HG03521 (cell line): ENCODE data around the gene SLC26A1.

ENCODE experiments used
- ATAC-seq: cut with Tn5 transposase; IDR thresholded peaks from one replicate; pipeline ENCODE4 v1.9.1; 2021; ENCODE audit warnings: mild to moderate bottlenecking, moderate library complexity; ENCODE audit not compliant: unreplicated experiment

Gene SLC26A1, protein sequence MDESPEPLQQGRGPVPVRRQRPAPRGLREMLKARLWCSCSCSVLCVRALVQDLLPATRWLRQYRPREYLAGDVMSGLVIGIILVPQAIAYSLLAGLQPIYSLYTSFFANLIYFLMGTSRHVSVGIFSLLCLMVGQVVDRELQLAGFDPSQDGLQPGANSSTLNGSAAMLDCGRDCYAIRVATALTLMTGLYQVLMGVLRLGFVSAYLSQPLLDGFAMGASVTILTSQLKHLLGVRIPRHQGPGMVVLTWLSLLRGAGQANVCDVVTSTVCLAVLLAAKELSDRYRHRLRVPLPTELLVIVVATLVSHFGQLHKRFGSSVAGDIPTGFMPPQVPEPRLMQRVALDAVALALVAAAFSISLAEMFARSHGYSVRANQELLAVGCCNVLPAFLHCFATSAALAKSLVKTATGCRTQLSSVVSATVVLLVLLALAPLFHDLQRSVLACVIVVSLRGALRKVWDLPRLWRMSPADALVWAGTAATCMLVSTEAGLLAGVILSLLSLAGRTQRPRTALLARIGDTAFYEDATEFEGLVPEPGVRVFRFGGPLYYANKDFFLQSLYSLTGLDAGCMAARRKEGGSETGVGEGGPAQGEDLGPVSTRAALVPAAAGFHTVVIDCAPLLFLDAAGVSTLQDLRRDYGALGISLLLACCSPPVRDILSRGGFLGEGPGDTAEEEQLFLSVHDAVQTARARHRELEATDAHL

DNA sequence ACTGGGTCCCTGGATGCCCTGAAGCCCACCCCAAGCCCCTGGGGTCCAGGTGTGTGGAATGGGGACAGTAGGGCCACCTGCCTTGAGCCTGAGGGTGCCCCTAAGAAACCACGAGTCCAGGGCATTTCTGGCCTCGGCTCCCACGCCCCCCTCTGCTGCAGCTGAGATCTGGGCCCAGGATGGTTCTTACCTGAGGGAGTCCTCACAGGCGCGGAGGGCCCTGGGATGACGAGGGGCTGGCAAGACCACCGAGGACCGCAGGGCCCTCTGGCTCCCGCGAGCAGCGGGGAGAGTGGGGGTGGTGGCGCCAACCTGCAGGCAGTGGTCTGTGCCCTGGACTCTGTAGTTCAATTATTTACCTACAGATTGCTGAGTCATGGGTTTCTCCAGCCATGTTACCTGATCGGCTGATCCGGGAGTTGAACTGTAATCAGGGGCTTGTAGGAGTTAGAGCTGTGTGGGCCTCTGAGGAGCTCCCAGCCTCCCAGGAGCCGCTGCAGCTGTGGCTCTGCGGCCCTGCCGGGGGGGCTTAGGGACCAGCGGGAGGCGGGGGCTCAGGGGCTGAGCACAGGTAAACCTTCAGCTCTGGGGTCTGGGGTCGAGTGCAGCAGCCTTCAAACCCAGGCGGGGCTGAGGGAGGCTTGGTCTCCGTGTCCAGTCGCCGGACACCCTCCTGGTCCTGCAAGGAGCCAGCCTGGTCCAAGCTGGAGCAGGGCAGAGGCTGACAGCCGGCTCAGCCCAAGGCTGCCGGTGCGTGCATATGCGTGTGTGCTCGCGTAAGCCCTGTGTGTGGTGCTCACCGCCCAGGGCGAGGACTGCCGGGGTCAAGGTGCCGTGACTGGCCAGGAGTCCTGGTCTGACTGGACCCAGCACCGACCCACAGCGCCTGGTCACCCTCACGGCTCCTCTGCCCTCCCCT, at the start of gene SLC26A1:
Gene SLC26A1 (minus strand): TSS at position 294 of the 919 bp plus-strand sequence. CDS start 1,701 bp downstream, outside the sequence.
- ATAC-seq, result no peak

DNA sequence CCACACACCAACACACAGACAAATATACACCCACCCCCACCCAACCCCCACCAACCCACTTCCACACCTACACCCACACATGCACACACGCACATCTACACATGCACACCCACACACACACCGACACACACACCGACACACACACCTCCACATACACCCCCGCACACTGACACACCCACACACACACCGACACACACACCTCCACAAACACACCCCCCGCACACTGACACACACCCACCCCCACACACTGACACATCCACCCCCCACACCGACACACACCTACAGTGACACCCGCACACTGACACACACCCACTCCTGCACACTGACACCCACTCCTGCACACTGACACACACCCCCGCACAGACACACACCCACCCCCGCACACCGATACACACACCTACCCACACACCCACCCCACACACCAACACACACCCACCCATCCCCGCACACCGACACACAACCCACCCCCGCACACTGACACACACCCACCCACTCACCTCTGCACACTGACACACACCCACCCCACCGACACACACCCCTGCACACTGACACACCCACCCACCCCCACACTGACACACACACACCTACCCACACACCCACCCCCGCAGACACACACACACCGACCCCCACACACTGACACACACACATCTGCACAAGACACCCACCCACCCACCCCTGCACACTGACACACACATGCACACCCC, 49.3 kb upstream of the SLC26A1 start:
- ATAC-seq, result no peak

DNA sequence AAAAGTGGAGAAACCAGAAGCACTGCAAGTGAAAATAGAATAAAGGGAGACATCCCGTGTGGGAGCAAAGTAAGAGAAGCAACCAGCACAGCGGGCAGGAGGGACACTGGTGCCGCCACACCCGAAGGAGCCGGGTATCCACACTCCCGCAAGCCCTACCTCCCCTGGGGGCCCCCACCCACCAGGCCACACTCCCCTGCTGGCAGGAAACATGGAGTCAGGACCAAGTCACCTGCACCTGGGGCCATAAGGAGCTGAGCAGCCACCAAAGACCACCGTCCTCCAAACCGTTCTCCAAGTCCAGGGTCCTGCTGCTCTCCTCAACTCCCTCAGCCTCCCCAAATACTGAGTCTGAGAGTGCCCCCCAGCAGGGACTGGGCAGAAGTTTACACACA, 48.7 kb upstream of the SLC26A1 start:
- ATAC-seq, result no peak

DNA sequence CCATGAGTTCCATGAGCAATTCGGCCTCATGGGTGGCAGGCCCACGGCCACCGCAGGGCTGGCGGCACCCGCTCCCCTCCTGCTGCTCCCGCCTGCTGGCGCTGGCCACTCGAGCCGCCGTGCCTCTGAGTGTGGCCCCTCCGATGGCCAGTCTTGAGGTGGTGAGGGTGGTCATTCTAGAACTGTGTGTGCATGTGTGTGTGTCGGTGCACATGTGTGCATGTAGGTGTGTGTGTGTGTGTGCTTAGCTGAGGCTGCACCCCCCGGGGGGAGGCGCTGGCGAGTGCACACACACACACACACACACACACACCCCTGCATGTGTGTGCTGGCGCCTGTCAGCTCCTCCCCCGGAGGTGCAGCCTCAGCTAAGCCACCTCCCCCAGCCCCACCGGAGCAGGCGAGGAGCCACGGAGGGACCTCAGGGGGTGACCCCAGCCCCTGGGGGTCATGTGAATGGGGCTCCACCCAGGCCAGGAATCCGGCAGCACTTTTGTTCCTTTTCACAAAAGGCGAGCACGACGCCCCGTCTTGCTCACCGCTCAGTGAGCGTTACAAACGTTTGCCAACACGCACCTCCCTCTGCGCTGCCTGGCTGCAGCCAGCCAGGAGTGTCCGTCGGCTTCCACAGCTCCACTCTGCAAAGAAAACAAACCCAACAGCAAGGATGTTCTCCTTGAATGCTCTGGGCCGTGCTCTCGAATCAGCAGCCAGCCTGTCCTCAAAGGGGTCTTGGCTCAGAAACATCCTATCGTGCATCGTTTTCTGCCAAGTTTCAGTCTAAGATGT, 48.1 kb upstream of the SLC26A1 start:
- no peak for ATAC-seq

DNA sequence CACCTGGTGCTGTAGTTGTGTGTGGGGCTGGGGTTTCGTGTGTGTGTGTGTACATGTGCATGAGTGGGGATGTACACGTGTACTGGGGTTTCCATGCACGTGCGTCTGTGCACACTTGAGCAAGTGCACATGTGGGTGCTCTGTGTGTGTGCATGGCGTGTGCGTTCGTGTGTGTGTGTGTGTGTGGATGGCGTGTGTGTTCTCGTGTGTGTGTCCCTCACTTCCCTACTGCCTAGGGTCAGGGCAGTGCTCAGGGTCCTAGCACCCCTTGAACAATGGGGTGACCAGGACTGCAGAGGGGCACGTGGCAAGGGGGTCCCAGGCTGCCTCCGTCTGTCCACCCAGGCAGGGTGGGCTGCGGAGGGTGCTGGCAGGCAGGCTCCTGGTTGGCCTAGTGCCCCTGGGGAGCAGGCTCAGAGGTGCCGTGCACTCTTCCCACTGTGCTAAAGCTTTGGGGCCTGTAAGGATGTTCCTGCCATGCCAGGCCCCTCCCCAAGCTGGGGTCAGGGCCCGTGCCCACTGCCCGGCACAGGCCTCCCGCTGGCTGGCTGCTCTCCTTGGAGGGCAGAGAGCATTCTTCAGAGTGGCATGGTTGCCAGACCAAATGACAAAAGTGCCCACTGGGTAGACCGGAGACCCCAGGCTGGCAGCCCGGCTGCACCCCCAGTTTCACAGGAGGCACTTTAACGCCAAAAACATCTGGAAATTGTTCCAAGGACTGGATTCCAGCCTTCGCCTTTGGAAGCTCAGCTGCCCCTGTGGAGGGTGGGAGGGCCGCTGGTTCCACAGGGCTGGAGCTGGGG, 47.3 kb upstream of the SLC26A1 start:
- no peak for ATAC-seq

DNA sequence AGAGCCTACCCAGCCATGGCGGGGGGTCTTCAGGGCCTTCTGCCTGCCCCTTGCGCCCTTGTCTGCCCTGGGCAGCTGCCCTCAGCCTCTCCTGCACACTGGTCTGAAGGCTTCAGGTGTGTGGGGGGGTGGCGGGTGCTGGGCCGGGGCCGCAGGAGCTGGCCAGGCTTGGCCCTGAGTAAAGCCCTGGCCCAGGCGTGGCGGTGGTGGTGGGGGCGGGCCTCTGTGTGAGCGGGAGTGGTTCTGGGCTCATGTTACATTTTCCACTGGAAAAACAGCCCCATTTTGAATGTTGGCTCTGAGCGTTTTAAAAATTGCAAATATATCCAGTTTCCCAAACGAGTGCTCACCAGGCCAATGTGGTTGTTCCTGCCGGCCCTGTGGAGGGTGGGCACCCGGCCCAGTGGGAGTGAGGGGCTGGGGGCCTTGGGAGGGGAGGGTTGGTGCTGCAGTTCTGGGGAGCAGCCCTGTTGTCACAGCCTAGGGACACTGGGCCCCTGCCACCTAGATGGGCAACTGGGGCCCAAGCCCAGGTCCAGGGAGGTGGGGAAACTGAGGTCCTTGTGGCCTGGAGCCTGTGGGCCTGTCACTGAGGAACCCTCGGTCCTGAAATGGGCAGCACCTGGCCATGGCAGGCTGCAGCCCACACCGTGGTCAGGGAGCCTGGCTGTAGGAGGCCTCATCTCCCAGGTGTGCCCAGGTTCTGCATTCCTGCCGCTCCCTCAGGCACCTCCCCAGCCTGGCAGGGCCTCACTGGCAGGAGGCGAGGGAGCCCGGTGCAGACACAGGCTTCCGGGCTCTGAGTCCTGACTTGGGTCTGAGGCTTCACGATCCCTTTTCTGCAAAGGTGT, 46.5 kb upstream of the SLC26A1 start:
- no peak for ATAC-seq

DNA sequence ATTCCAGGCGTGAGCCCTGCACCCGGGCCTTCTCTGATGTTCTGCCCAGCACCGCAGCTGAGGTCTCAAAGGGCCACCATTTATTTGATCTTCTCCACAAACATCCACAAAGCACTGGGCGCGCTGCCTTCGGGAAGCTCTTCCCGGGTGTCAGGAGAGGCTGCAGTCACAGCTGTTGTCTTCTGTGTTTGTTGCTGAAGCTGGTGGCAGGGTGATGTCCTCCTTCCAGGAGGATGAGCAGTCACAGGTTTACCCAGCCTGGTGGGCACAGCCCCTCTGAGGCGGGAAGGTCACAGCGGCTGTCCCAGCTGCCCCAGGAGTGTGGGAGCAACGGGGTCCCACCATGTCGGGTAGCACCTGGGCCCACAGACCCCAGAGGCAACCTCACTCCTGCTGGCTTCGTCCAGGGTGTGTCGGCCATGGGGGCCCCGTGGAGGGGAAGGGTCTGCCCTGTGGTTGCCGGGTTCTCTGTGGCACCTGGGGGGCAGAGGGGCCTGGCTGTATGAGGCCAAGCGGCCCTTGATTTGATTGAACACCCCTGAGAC, 45.8 kb upstream of the SLC26A1 start:
- no peak for ATAC-seq

DNA sequence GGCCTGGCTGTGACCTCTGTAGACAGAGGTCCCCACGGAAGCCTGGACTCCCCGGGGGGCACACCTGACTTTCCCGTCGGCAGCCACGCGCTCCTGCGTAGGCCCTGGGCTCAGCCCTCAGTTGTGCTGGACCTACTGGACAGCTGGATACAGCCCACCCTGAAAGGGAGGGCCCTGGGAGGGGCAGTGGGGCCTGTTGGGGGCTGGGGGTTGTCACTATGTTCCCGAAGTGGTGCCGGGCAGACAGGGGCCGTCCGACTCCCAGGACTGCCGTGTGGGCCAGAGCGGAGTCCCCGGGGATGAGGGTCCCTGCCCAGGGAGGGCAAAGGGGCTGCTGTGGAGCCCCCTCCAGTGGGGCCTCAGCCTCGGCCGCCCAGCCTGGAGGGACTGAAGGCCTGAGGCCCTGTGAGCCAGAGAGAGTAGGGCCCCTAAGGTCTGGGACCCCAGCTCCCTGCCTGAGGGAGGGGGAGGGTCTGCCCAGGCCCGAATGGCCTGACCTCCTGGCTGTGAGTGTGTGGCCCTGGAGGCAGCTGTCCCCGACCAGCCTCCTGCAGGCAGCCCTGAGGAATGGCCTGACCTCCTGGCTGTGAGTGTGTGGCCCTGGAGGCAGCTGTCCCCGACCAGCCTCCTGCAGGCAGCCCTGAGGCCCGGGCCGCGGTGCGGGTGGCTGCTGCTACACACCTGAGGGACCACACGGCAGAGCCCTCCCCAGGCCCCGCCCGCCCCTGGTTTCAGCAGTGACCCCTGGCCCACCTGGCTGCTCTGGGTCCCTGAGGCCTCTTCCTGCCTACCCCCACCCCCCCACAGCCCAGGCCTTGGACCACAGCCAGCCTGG, 44.0 kb upstream of the SLC26A1 start:
- ATAC-seq, result no peak

DNA sequence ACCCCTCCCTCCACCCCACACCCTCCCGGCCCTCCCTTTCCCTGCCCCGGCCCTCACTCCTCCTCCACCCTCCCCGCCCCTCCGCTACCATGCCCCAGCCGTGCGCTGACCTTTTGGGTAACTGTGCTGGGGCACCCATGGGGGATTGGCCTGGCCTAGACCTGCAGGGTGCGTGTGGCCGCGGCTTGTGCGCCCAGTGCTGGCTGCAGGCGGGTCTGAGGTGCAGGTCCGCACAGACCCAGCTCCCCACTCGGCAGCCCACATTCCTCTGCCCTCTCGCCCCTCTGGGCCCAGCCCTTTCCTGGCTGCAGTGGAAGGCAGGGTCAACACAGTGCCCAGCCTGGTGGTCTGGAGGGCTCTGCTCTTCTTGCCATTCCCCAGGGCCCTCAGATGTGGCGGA, 42.9 kb upstream of the SLC26A1 start:
- no peak for ATAC-seq

DNA sequence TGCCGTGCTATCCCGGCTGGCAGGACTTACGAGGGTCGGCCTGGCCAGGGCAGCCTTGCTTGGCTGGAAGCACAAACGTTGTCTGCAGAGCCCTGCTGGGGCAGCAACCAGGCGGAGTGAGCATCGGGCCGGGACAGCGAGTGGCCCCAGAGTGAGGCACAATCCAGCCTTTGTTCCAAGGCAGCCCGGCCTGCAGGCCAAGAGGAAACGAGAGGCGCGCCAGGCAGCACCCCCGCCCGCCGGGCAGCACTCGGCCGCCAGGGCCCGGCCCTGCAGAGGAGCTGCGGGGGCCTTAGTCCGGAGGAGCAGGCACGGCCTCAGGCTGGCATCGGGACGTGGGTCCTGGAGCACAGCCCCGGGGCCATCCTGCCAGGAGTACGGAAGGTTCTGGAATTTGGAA, 42.3 kb upstream of the SLC26A1 start:
- ATAC-seq, result no peak

DNA sequence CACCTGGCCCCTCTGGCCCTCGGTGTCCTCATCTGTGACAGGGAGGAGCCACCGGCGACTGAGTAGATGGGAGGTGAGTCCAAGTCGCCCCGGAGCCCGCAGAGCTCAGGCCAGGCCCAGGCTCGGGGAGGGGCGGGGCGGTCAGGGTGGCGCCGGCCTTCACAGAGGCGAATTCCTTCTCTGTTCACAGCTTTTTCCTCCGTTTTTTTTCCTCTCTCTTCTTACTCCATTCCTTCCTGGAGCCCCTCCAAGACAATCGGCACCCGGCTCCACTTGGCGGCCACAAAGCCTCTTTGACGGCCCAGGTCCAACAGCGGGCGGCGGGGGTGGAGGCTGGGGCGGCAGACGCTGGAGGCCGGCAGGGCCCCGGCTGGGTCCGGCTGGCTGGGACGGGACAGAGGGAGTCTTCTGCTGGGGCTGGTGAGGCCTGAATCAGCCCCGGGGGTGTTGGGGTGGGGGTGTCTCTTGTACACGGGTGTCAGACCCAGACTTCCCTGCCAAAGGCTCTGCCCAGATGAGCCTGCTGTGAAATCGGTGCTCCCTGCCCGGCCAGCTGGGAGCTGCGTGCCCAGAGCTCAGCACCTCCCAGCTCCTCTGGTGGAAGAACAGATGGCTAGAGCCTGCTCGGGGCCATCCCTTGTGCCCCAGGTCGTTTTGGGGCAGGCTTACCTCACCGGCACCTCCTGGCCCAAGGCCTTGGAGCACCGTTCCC, 40.8 kb upstream of the SLC26A1 start:
- ATAC-seq, result no peak

DNA sequence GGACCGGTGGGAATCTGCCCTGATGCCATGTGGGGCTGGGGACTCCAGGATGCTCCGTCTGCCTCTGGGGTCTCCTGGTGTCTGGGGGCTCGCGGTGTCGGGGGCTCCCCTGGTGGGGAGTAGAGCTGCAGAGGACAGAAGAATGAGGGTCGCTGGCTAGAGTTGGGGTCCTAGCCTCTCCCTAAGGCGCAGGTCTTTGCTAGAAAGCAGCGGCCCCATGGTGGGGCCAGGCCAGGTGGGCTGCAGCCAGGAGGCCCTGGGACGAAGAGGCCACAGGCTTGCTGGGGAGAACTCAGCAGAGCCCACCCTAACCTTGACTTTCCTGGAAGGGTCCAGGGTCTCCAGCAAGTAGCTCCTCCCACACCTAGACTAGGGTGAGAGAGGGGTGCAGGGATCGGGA, 39.7 kb upstream of the SLC26A1 start:
- no peak for ATAC-seq

DNA sequence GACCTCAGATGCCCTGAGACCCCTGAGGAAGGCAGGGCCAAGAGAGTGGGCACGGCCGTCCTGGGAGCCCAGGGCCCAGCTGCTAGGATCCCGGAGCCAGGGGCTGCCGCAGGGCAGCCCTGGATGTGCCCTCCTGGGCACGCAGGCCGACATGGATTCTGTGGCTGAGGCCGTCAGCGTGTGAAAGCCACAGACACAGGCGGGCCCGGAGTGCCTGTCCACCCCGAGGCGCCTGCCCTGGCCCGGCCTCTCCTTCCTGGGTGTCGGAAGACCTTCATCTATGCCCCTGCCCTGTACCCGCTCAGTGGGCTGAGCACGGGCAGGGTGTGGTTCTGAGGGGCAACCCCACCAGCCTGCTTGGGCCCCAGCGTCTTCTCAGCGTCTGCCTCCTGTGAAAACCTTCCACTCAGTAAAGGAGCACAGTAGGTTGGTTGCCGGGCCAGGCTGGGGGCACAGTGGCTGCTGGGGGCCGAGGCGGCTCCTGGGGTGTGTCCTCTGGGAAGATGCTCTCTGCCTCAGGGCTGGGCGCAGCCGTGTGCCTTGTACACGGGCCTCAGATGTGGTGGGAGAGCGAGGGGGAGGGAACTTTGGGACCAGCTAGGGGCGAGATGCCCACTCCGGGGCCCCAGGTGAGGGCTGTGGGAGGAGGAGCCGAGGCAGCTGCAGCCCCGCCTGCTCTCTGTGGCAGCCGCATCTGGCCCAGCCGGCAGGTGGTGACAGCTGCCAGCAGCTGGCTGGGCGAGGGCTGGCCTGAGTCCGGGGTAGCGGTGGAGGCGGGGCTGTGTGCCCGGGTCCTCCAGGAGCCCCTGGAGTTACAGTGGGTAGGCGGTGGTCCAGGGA, 39.0 kb upstream of the SLC26A1 start:
- no peak for ATAC-seq

DNA sequence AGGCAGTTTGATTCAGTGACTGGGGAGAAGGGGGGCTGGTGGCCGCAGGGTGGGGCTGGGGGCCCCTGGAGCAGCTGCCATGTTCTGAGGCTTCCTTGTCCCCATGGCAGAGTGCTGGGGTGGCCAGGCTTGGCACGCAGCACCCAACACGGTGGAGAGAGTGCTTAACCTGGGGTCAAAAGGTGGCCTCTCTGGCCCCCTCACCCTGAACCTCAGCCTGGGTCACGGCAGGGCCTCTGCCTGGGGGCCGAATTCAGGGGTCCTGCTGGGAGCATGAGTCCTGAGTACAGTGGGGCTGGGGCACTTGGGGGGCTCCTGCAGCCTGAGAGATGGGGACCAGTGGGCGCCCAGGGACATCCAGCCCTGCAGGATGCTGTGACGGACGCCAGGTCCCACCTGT, 38.1 kb upstream of the SLC26A1 start:
- ATAC-seq, result no peak

DNA sequence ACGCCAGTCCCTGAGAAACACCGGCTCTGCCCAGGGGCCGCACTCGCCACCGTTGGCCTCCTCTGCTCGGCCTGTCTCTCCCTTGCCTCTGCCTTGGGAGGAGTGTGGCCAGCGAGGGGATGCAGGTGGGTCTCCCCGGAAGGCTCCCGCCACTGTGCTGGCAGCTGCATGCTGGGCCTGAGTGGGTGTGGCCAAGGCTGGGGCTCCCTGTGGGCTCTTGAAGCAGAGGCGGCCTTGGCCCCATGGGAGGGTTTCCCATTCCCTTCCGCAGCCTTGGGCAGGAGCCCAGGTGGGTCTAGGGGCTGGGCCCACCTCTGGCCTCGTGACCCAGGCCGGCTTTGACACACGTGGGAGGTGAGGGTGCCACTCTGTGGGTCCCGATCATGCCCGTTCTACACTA, 37.4 kb upstream of the SLC26A1 start:
- no peak for ATAC-seq

DNA sequence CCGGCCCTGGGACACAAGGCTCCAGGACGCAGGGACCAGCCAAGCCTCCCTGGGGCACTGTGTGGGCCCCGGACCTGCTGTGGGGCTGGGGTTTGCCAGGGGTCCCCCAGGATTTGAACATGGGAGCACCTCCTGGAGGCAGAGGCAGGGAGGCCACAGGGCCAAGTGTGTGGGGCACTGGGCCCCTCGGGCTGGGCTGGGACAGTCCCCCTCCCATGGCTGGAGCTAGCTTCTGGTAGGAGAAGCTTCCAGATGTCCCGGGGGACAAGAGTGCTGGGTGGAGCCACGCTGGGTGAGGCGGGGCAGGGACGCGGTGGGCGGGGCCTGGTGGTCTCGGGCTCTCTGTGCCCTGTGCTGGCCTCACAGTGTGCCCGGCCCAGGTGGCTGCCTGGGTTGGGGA, 36.8 kb upstream of the SLC26A1 start:
- ATAC-seq, result no peak
